ENCODE results near the gene EPHA3.

Gene EPHA3

DNA sequence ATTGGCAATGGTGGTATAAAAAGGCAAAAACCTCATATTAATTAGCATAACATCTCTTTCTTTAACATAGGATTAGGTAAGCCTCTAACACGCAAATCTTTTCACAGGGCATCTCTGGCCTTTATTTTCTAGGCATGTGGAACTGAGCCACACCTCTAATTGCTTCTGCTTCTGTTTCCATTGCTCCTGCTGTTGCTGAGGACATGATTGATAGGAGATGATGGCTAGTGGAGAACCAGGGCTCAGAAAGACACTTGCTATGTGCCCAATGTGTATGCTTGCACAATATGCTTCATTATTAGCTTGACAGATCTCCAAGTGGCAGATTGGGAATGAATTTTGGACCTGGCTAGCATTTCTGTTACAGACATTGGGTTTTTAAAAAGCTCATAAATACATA is 114.5 kb downstream of the EPHA3 start:
- H3K36me3 ChIP-seq (ENCODE audit: control insufficient read depth in 5 of 5, insufficient read depth in 5 of 5, low read length in 5 of 5): no peaks in the 10 kb centered on the region
- H3K27ac ChIP-seq (ENCODE audit: low read depth, low read length): no peak overlapping the region
- H3K4me3 ChIP-seq (ENCODE audit: low read depth in 1 of 5, low read length in 5 of 5): no peak overlapping the region
- no peaks in the 10 kb centered on the region for H3K9me3 ChIP-seq (ENCODE audit: control insufficient read depth in 5 of 5, low read length in 5 of 5)
- no peaks in the 10 kb centered on the region for H3K4me1 ChIP-seq (ENCODE audit: control insufficient read depth in 5 of 5, insufficient read depth in 5 of 5, low read length in 5 of 5)
- H3K27me3 ChIP-seq (ENCODE audit: control insufficient read depth in 5 of 5, insufficient read depth in 4 of 5, low read length in 5 of 5): no peaks in the 10 kb centered on the region
- H3K9ac ChIP-seq (ENCODE audit: low read length in 5 of 5): no peak overlapping the region

DNA sequence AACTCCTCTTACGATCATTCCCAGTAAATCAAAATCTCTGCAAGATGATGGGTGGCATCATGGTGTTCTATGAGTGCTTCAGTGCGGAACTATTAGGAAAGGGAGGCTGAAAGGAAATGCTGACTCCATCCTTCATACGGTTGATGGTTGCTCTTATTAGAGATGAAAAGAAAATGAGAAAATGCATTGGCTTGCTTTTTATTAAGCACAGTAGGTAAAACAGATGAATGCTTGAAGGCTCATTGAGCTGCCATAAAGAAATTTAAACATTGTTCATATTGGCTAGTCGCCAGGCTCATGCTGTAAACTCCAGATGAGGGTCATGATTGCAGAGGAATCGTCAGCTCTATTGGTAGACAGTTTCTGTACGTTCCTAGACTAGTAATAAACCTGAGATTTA is 115.8 kb downstream of the EPHA3 start:
- no peaks in the 10 kb centered on the region for H3K27me3 ChIP-seq (ENCODE audit: control insufficient read depth in 5 of 5, insufficient read depth in 4 of 5, low read length in 5 of 5)
- no peaks in the 10 kb centered on the region for H3K9me3 ChIP-seq (ENCODE audit: control insufficient read depth in 5 of 5, low read length in 5 of 5)
- no peak overlapping the region for H3K27ac ChIP-seq (ENCODE audit: low read depth, low read length)
- H3K4me1 ChIP-seq (ENCODE audit: control insufficient read depth in 5 of 5, insufficient read depth in 5 of 5, low read length in 5 of 5): no peaks in the 10 kb centered on the region
- H3K9ac ChIP-seq (ENCODE audit: low read length in 5 of 5): no peak overlapping the region
- no peaks in the 10 kb centered on the region for H3K36me3 ChIP-seq (ENCODE audit: control insufficient read depth in 5 of 5, insufficient read depth in 5 of 5, low read length in 5 of 5)
- no peak overlapping the region for H3K4me3 ChIP-seq (ENCODE audit: low read depth in 1 of 5, low read length in 5 of 5)

- Histone ChIP-seq H3K27me3 (ENCODE audit: control insufficient read depth in 5 of 5, insufficient read depth in 4 of 5, low read length in 5 of 5) (no peaks in the 10 kb centered on the region), H3K9me3 (ENCODE audit: control insufficient read depth in 5 of 5, low read length in 5 of 5) (no peaks in the 10 kb centered on the region), H3K4me1 (ENCODE audit: control insufficient read depth in 5 of 5, insufficient read depth in 5 of 5, low read length in 5 of 5) (no peaks in the 10 kb centered on the region), H3K27ac (ENCODE audit: low read depth, low read length) (no peak overlapping the region), H3K4me3 (ENCODE audit: low read depth in 1 of 5, low read length in 5 of 5) (no peak overlapping the region), H3K9ac (ENCODE audit: low read length in 5 of 5) (no peak overlapping the region), H3K36me3 (ENCODE audit: control insufficient read depth in 5 of 5, insufficient read depth in 5 of 5, low read length in 5 of 5) (no peaks in the 10 kb centered on the region)
Measured at GRCh38 chr3:89227218-89227617, 119.8 kb downstream of the EPHA3 start.

GRCh38 chr3:89227634-89228033 is 120.2 kb downstream of the EPHA3 start:
- Histone ChIP-seq H3K36me3 (ENCODE audit: control insufficient read depth in 5 of 5, insufficient read depth in 5 of 5, low read length in 5 of 5) (no peaks in the 10 kb centered on the region), H3K27ac (ENCODE audit: low read depth, low read length) (no peak overlapping the region), H3K4me3 (ENCODE audit: low read depth in 1 of 5, low read length in 5 of 5) (no peak overlapping the region), H3K9ac (ENCODE audit: low read length in 5 of 5) (no peak overlapping the region), H3K9me3 (ENCODE audit: control insufficient read depth in 5 of 5, low read length in 5 of 5) (no peaks in the 10 kb centered on the region), H3K27me3 (ENCODE audit: control insufficient read depth in 5 of 5, insufficient read depth in 4 of 5, low read length in 5 of 5) (no peaks in the 10 kb centered on the region), H3K4me1 (ENCODE audit: control insufficient read depth in 5 of 5, insufficient read depth in 5 of 5, low read length in 5 of 5) (no peaks in the 10 kb centered on the region)

DNA sequence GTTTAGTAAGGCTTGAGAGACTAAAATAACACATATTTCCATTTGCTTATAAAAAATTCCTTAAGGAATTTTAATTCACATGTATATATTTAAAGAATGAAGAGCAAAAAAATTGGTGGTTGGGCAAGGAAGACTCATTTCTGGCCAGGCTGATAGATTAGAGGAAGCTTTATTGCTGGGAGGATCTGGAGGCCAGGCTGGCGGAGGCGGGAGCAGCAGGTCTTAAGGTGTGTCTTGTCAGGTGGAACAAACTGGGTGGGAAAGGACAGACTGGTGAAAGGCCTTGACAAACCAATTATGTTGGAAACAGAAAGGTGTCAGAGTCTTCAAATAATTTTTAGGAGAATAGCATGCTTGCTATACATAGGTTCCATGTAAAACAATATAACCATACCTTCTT is 124.7 kb downstream of the EPHA3 start:
- no peaks in the 10 kb centered on the region for H3K36me3 ChIP-seq (ENCODE audit: control insufficient read depth in 5 of 5, insufficient read depth in 5 of 5, low read length in 5 of 5)
- no peaks in the 10 kb centered on the region for H3K9me3 ChIP-seq (ENCODE audit: control insufficient read depth in 5 of 5, low read length in 5 of 5)
- H3K4me3 ChIP-seq (ENCODE audit: low read depth in 1 of 5, low read length in 5 of 5): no peak overlapping the region
- no peak overlapping the region for H3K9ac ChIP-seq (ENCODE audit: low read length in 5 of 5)
- no peaks in the 10 kb centered on the region for H3K27me3 ChIP-seq (ENCODE audit: control insufficient read depth in 5 of 5, insufficient read depth in 4 of 5, low read length in 5 of 5)
- H3K27ac ChIP-seq (ENCODE audit: low read depth, low read length): no peak overlapping the region
- H3K4me1 ChIP-seq (ENCODE audit: control insufficient read depth in 5 of 5, insufficient read depth in 5 of 5, low read length in 5 of 5): no peaks in the 10 kb centered on the region

DNA sequence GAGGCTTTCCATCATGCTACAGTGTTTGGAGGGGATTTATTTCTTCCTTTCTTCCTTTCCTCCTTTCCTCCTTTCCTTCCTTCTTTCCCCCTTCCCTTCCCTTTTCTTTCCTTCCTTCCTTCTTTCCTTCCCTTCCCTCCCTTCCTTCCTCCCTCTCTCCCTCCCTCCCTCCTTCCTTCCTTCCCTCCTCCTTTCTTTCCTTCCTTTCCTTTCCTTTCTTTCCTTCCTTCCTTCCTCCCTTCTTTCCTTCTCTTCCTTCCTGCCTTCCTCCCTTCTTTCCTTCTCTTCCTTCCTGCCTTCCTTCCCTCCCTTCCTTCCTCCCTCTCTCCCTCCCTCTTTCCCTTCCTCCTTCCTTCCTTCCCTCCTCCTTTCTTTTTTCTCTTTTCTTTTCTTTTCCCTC is 127.2 kb downstream of the EPHA3 start:
- H3K4me3 ChIP-seq (ENCODE audit: low read depth in 1 of 5, low read length in 5 of 5): no peak overlapping the region

DNA sequence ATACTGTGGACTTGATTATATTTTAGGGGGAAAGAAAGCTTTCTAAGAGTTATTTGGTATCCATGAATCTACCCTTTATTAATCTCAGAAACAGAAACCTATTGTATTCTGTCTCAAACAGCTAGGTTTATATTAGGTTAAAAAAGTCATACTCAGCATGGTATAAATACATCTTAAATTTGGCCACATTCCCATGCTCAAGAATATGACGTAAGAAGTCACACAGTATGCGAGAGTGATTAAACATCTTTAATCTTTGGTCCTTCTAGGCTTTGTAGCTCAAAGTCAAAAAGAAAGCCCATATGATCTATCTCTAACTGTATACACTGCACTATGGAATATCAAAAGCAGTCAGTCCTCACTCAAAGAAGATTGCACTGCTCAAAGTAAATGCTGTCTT is 131.4 kb downstream of the EPHA3 start:
- Histone ChIP-seq H3K36me3 (ENCODE audit: control insufficient read depth in 5 of 5, insufficient read depth in 5 of 5, low read length in 5 of 5) (no peaks in the 10 kb centered on the region), H3K27ac (ENCODE audit: low read depth, low read length) (no peak overlapping the region), H3K9me3 (ENCODE audit: control insufficient read depth in 5 of 5, low read length in 5 of 5) (no peaks in the 10 kb centered on the region), H3K4me3 (ENCODE audit: low read depth in 1 of 5, low read length in 5 of 5) (no peak overlapping the region), H3K27me3 (ENCODE audit: control insufficient read depth in 5 of 5, insufficient read depth in 4 of 5, low read length in 5 of 5) (no peaks in the 10 kb centered on the region), H3K4me1 (ENCODE audit: control insufficient read depth in 5 of 5, insufficient read depth in 5 of 5, low read length in 5 of 5) (no peaks in the 10 kb centered on the region), H3K9ac (ENCODE audit: low read length in 5 of 5) (no peak overlapping the region)

More for the DNA sequence above, 127.2 kb downstream of the EPHA3 start:
- Histone ChIP-seq H3K4me1 (ENCODE audit: control insufficient read depth in 5 of 5, insufficient read depth in 5 of 5, low read length in 5 of 5) (no peaks in the 10 kb centered on the region), H3K9me3 (ENCODE audit: control insufficient read depth in 5 of 5, low read length in 5 of 5) (no peaks in the 10 kb centered on the region), H3K9ac (ENCODE audit: low read length in 5 of 5) (no peak overlapping the region), H3K36me3 (ENCODE audit: control insufficient read depth in 5 of 5, insufficient read depth in 5 of 5, low read length in 5 of 5) (no peaks in the 10 kb centered on the region), H3K27ac (ENCODE audit: low read depth, low read length) (no peak overlapping the region), H3K27me3 (ENCODE audit: control insufficient read depth in 5 of 5, insufficient read depth in 4 of 5, low read length in 5 of 5) (no peaks in the 10 kb centered on the region)

DNA sequence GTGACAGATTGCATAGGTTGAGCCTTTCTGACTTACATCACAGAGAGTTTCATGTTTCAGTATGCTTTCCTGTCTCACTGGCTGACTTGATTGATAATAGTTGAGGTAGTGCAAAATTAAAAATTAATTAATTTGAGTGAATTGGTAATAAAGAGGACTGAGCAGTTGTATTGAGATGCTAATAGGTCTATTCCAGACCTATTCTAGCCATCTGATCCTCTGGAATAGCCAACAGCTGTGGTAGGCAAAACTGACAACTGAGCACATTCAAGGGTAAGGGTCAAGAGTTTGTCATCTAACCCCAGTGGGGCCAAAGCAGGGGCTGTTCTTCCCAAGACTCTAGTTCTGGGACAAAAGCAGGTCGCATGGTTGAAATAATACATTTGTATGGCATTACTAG is 132.4 kb downstream of the EPHA3 start:
- no peak overlapping the region for H3K27ac ChIP-seq (ENCODE audit: low read depth, low read length)
- no peaks in the 10 kb centered on the region for H3K36me3 ChIP-seq (ENCODE audit: control insufficient read depth in 5 of 5, insufficient read depth in 5 of 5, low read length in 5 of 5)
- no peaks in the 10 kb centered on the region for H3K9me3 ChIP-seq (ENCODE audit: control insufficient read depth in 5 of 5, low read length in 5 of 5)
- no peaks in the 10 kb centered on the region for H3K27me3 ChIP-seq (ENCODE audit: control insufficient read depth in 5 of 5, insufficient read depth in 4 of 5, low read length in 5 of 5)
- no peak overlapping the region for H3K4me3 ChIP-seq (ENCODE audit: low read depth in 1 of 5, low read length in 5 of 5)
- no peaks in the 10 kb centered on the region for H3K4me1 ChIP-seq (ENCODE audit: control insufficient read depth in 5 of 5, insufficient read depth in 5 of 5, low read length in 5 of 5)
- no peak overlapping the region for H3K9ac ChIP-seq (ENCODE audit: low read length in 5 of 5)

- Histone ChIP-seq H3K27ac (ENCODE audit: low read depth, low read length) (no peak overlapping the region), H3K9ac (ENCODE audit: low read length in 5 of 5) (no peak overlapping the region), H3K27me3 (ENCODE audit: control insufficient read depth in 5 of 5, insufficient read depth in 4 of 5, low read length in 5 of 5) (no peaks in the 10 kb centered on the region), H3K4me3 (ENCODE audit: low read depth in 1 of 5, low read length in 5 of 5) (no peak overlapping the region), H3K36me3 (ENCODE audit: control insufficient read depth in 5 of 5, insufficient read depth in 5 of 5, low read length in 5 of 5) (no peaks in the 10 kb centered on the region), H3K4me1 (ENCODE audit: control insufficient read depth in 5 of 5, insufficient read depth in 5 of 5, low read length in 5 of 5) (no peaks in the 10 kb centered on the region), H3K9me3 (ENCODE audit: control insufficient read depth in 5 of 5, low read length in 5 of 5) (no peaks in the 10 kb centered on the region)
Measured at GRCh38 chr3:89245612-89246011, 138.2 kb downstream of the EPHA3 start.

- Histone ChIP-seq H3K4me1 (ENCODE audit: control insufficient read depth in 5 of 5, insufficient read depth in 5 of 5, low read length in 5 of 5) (no peaks in the 10 kb centered on the region), H3K27me3 (ENCODE audit: control insufficient read depth in 5 of 5, insufficient read depth in 4 of 5, low read length in 5 of 5) (no peaks in the 10 kb centered on the region), H3K36me3 (ENCODE audit: control insufficient read depth in 5 of 5, insufficient read depth in 5 of 5, low read length in 5 of 5) (no peaks in the 10 kb centered on the region), H3K4me3 (ENCODE audit: low read depth in 1 of 5, low read length in 5 of 5) (no peak overlapping the region), H3K9me3 (ENCODE audit: control insufficient read depth in 5 of 5, low read length in 5 of 5) (no peaks in the 10 kb centered on the region), H3K27ac (ENCODE audit: low read depth, low read length) (no peak overlapping the region), H3K9ac (ENCODE audit: low read length in 5 of 5) (no peak overlapping the region)
Measured at GRCh38 chr3:89246326-89246725, 138.9 kb downstream of the EPHA3 start.

- no peak overlapping the region for H3K9ac ChIP-seq (ENCODE audit: low read length in 5 of 5)
- H3K9me3 ChIP-seq (ENCODE audit: control insufficient read depth in 5 of 5, low read length in 5 of 5): no peaks in the 10 kb centered on the region
- H3K27ac ChIP-seq (ENCODE audit: low read depth, low read length): no peak overlapping the region
- no peaks in the 10 kb centered on the region for H3K27me3 ChIP-seq (ENCODE audit: control insufficient read depth in 5 of 5, insufficient read depth in 4 of 5, low read length in 5 of 5)
- no peak overlapping the region for H3K4me3 ChIP-seq (ENCODE audit: low read depth in 1 of 5, low read length in 5 of 5)
- H3K36me3 ChIP-seq (ENCODE audit: control insufficient read depth in 5 of 5, insufficient read depth in 5 of 5, low read length in 5 of 5): no peaks in the 10 kb centered on the region
- no peaks in the 10 kb centered on the region for H3K4me1 ChIP-seq (ENCODE audit: control insufficient read depth in 5 of 5, insufficient read depth in 5 of 5, low read length in 5 of 5)
Measured at GRCh38 chr3:89250742-89251141, 143.3 kb downstream of the EPHA3 start.
